ENCODE data around the gene COX8A.

DNA sequence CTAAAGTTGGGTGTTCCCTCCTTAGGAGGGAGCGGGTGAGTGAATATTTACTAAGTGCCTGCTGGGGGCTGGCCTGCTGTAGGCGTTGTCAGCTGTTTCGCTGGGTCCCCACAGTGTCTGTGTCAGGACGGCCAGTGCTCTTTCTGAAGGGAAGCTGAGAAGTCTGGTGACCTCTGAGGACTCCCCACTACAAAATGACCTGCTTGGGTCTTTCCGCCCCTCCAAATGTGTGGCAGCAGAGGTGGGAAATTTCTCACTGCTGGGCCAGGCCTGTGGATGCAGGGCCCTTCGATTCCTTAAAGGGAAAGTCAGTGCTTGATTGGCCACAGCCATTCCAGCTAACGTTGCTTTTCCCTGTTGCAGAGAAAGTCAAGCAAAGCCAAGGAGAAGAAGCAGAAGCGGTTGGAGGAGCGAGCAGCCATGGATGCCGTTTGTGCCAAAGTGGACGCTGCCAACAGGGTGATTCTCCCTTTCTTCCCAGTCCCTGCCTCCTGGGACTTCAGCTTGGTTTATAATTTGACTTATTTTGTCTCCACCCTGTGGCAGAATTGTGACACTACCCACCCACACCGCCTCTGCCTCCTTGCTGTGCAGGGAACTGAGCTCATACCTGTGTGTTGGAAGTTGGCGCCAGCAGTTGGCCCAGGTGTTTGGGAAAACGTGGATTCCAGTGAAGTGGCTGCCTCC is 28.8 kb upstream of the COX8A start:
- TF ChIP-seq, protein P1, sequence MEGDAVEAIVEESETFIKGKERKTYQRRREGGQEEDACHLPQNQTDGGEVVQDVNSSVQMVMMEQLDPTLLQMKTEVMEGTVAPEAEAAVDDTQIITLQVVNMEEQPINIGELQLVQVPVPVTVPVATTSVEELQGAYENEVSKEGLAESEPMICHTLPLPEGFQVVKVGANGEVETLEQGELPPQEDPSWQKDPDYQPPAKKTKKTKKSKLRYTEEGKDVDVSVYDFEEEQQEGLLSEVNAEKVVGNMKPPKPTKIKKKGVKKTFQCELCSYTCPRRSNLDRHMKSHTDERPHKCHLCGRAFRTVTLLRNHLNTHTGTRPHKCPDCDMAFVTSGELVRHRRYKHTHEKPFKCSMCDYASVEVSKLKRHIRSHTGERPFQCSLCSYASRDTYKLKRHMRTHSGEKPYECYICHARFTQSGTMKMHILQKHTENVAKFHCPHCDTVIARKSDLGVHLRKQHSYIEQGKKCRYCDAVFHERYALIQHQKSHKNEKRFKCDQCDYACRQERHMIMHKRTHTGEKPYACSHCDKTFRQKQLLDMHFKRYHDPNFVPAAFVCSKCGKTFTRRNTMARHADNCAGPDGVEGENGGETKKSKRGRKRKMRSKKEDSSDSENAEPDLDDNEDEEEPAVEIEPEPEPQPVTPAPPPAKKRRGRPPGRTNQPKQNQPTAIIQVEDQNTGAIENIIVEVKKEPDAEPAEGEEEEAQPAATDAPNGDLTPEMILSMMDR (IDR thresholded peaks at IDR 0.05 in 8 of 11, conservative IDR thresholded peaks at IDR 0.05 in 3 of 11) = peak; percentile 52 to 87 (median 77)
- no peak for TF ChIP-seq POLR2AphosphoS5 (IDR thresholded peaks at IDR 0.05)
